WTC11 (cell line): ENCODE measurements around the gene RBM47.

ENCODE experiments used
- ATF1 ChIP-seq: sonication (generic); formaldehyde crosslinking; IDR thresholded peaks from 2 replicates; pipeline ENCODE4 v1.8.1; 2023; ENCODE audit warnings: mild to moderate bottlenecking, moderate library complexity, missing genetic modification reagents
- CBFB ChIP-seq: sonication (generic); formaldehyde crosslinking; IDR thresholded peaks from 2 replicates; pipeline ENCODE4 v1.8.1; 2022; ENCODE audit warnings: mild to moderate bottlenecking, low read depth, missing genetic modification reagents
- CREB1 ChIP-seq: sonication (generic); formaldehyde crosslinking; IDR thresholded peaks from 2 replicates; pipeline ENCODE4 v1.8.0; 2023; ENCODE audit warnings: mild to moderate bottlenecking, missing genetic modification reagents
- CTCF ChIP-seq: fragments of 200-600 bp; IDR thresholded peaks from 2 replicates; pipeline ENCODE4 v1.8.0; 2022; ENCODE audit warnings: antibody characterized with exemption
- ETV6 ChIP-seq: sonication (generic); formaldehyde crosslinking; IDR thresholded peaks from 2 replicates; pipeline ENCODE4 v1.8.1; 2022; ENCODE audit warnings: mild to moderate bottlenecking, missing genetic modification reagents
- FOXP1 ChIP-seq: sonication (generic); formaldehyde crosslinking; IDR thresholded peaks from 2 replicates; pipeline ENCODE4 v1.8.0; 2022; ENCODE audit warnings: missing genetic modification reagents, mild to moderate bottlenecking, moderate library complexity, borderline replicate concordance
- IRF2 ChIP-seq: sonication (generic); formaldehyde crosslinking; IDR thresholded peaks from 2 replicates; pipeline ENCODE4 v1.8.0; 2022; ENCODE audit warnings: low read depth, missing genetic modification reagents, borderline replicate concordance
- MAX ChIP-seq: sonication (generic); formaldehyde crosslinking; IDR thresholded peaks from 2 replicates; pipeline ENCODE4 v1.8.0; 2022; ENCODE audit warnings: mild to moderate bottlenecking, missing genetic modification reagents
- RELA ChIP-seq: sonication (generic); formaldehyde crosslinking; IDR thresholded peaks from 2 replicates; pipeline ENCODE4 v1.8.1; 2022; ENCODE audit warnings: missing genetic modification reagents, mild to moderate bottlenecking, borderline replicate concordance
- SP1 ChIP-seq: sonication (generic); formaldehyde crosslinking; conservative IDR thresholded peaks from 2 replicates; pipeline ENCODE4 v1.8.1; 2022; ENCODE audit warnings: missing genetic modification reagents
- ZNF232 ChIP-seq: sonication (generic); formaldehyde crosslinking; IDR thresholded peaks from 2 replicates; pipeline ENCODE4 v1.8.0; 2022; ENCODE audit warnings: mild to moderate bottlenecking, missing genetic modification reagents
- ZNF317 ChIP-seq: sonication (generic); formaldehyde crosslinking; IDR thresholded peaks from 2 replicates; pipeline ENCODE4 v1.8.1; 2023; ENCODE audit warnings: low read depth, mild to moderate bottlenecking, moderate library complexity, missing genetic modification reagents, borderline replicate concordance
- TF ChIP-seq, protein P1 (sequence below): sonication (generic); formaldehyde crosslinking; IDR thresholded peaks from 2 replicates; pipeline ENCODE4 v1.8.1; 2023; ENCODE audit warnings: mild to moderate bottlenecking, missing genetic modification reagents, moderate library complexity
- TF ChIP-seq, protein P2 (sequence below): sonication (generic); formaldehyde crosslinking; IDR thresholded peaks from 2 replicates; pipeline ENCODE4 v1.8.1; 2022; ENCODE audit warnings: low read depth, missing genetic modification reagents, borderline replicate concordance

- TF ChIP-seq FOXP1 (CRISPR knock-in tag) (no peak), ATF1 (CRISPR knock-in tag) (no peak), CTCF (no peak), CBFB (CRISPR knock-in tag) (no peak), IRF2 (no peak), MAX (CRISPR knock-in tag) (no peak), RELA (CRISPR knock-in tag) (no peak), ETV6 (no peak), SP1 (no peak), ZNF317 (CRISPR knock-in tag) (no peak), CREB1 (CRISPR knock-in tag) (no peak), ZNF232 (CRISPR knock-in tag) (no peak)
- TF ChIP-seq, protein P1, sequence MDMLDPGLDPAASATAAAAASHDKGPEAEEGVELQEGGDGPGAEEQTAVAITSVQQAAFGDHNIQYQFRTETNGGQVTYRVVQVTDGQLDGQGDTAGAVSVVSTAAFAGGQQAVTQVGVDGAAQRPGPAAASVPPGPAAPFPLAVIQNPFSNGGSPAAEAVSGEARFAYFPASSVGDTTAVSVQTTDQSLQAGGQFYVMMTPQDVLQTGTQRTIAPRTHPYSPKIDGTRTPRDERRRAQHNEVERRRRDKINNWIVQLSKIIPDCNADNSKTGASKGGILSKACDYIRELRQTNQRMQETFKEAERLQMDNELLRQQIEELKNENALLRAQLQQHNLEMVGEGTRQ = no peak
- TF ChIP-seq, protein P2, sequence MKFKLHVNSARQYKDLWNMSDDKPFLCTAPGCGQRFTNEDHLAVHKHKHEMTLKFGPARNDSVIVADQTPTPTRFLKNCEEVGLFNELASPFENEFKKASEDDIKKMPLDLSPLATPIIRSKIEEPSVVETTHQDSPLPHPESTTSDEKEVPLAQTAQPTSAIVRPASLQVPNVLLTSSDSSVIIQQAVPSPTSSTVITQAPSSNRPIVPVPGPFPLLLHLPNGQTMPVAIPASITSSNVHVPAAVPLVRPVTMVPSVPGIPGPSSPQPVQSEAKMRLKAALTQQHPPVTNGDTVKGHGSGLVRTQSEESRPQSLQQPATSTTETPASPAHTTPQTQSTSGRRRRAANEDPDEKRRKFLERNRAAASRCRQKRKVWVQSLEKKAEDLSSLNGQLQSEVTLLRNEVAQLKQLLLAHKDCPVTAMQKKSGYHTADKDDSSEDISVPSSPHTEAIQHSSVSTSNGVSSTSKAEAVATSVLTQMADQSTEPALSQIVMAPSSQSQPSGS (CRISPR knock-in tag) = no peak
Measured at GRCh38 chr4:40675166-40675565, 45.5 kb upstream of the RBM47 start.
